Transverse colon (tissue), 4 donors: ENCODE data around the gene UBTF. TPM values are rescaled to one million over a fixed set of nuclear protein-coding genes. Genes with fewer than 3 reads are reported as not detected.

Experiments used
- DNase-seq: peaks from one replicate; pipeline ENCODE4 v3.0.0-alpha.2; 2019
- H3K27ac ChIP-seq, 4 donors: fragments of 200-600 bp; sonication (generic); 2 replicates each; pipeline ENCODE4 v1.5.1; 2016 to 2018; ENCODE audit warnings: inconsistent platforms in 4 of 4
- H3K27me3 ChIP-seq: fragments of 200-600 bp; sonication (generic); 2 replicates; pipeline ENCODE4 v1.5.1; 2017; ENCODE audit warnings: inconsistent platforms
- H3K36me3 ChIP-seq, 4 donors: fragments of 200-600 bp; sonication (generic); 2 replicates each; pipeline ENCODE4 v1.5.1; 2017 to 2019; ENCODE audit warnings: inconsistent platforms in 4 of 4
- H3K4me1 ChIP-seq, 4 donors: fragments of 200-600 bp; sonication (generic); 2 replicates each; pipeline ENCODE4 v1.5.1; 2017 to 2020; ENCODE audit warnings: inconsistent platforms in 4 of 4
- H3K4me3 ChIP-seq, 4 donors: fragments of 200-600 bp; sonication (generic); 1 replicate in 1 of 4; 2 replicates in 3 of 4; pipeline versions ENCODE4 v1.5.1 to v1.6.1; 2017 to 2019; ENCODE audit warnings: inconsistent platforms in 4 of 4
- H3K9me3 ChIP-seq, 2 donors: fragments of 200-600 bp; sonication (generic); 2 replicates each; pipeline ENCODE4 v1.5.1; 2017 to 2019; ENCODE audit warnings: inconsistent platforms in 2 of 2
- EP300 ChIP-seq: sonication (generic); formaldehyde crosslinking; IDR thresholded peaks from one replicate; pipeline ENCODE4 v1.6.1; 2017; ENCODE audit warnings: antibody characterized with exemption, low read depth
- POLR2A ChIP-seq: fragments of 450-650 bp; IDR thresholded peaks from one replicate; pipeline ENCODE4 v1.6.1; 2016; ENCODE audit warnings: antibody characterized with exemption, mild to moderate bottlenecking, moderate library complexity
- POLR2AphosphoS5 ChIP-seq, 3 donors: sonication (generic); formaldehyde crosslinking; IDR thresholded peaks; one replicate each; pipeline ENCODE4 v1.6.1; 2016; ENCODE audit warnings: antibody characterized with exemption in 3 of 3
- WGBS, 2 donors: methylation state at CpG; one replicate each; pipeline ENCODE4 v1.1.5; 2018; ENCODE audit warnings: low coverage in 1 of 2; 5-methylcytosine and 5-hydroxymethylcytosine counted together
- in situ Hi-C, 4 donors: fragments of 200-750 bp; cut with MboI; loops; one replicate each; pipeline versions ENCODE4 v1.15.0 to v1.15.1; 2017; ENCODE audit warnings: low sequenced_read_pairs in 3 of 4, low pct_ligation_motif_present in 1 of 4, low pct_unique_long_range_greater_than_20kb in 1 of 4
- intact Hi-C: fragments of 100-400 bp; cut with DNase I; formaldehyde crosslinking; loops from one replicate; pipeline ENCODE4 v1.15.1; 2023; ENCODE audit warnings: low total_unique reads
- small RNA-seq, 4 donors: library from RNA; depleted of rRNA; stranded (forward); fragments of <200 nt; gene quantifications; one replicate each; pipeline ENCODE3, GENCODE V24; 2016
- total RNA-seq, 4 donors: library from RNA; depleted of rRNA; stranded (reverse); fragments of >200 nt; gene quantifications; one replicate each; pipeline ENCODE4 v1.1.0, GENCODE V29; 2016

UBTF gene
- total RNA-seq, 4 donors from 2014 or later, result 49.4 to 61.6 (median 60.4) TPM

- no peak for DNase-seq
- intact Hi-C loops (no loop called here), in situ Hi-C loops (loop anchor here in 2 of 4 donors (25.0 kb wide), 2 partner anchors 93 to 218 kb away; partner anchors contain the start of genes G6PC3 (in 1 of the 2), LSM12 (in 1 of the 2) and PPY (in 1 of the 2))
- no peak for TF ChIP-seq POLR2AphosphoS5 (IDR thresholded peaks at IDR 0.05)
- no peak for TF ChIP-seq POLR2A
- no peak for TF ChIP-seq EP300
- H3K27ac ChIP-seq, result no peak overlapping the region
- H3K9me3 ChIP-seq, result no peaks in the 10 kb centered on the region
- no peaks in the 10 kb centered on the region for H3K36me3 ChIP-seq
- no peak overlapping the region for H3K4me3 ChIP-seq
- WGBS, 2 donors, result 94% methylated on average over 2 of the region's 2 CpGs; no CpG with 5 or more reads in 1 of the 2 donors
- H3K4me1 ChIP-seq, result no peaks in the 10 kb centered on the region
- H3K27me3 ChIP-seq, result no peaks in the 10 kb centered on the region
Measured at GRCh38 chr17:44155488-44155887, 64.0 kb downstream of the UBTF start.

Small RNA genes lying within 50 kb of the gene (small RNA-seq; reads per million reads assigned to genes)
- 0 to 0.18 (median 0) reads per million in 4 donors for gene MIR6782

Other genes starting within 250 kb of the UBTF start
- 10 to 100 TPM in 2 of 4 donors, 1 to 10 TPM in 2; 3.0 to 46.3 (median 17.7) TPM for gene NAGS, start 215.1 kb downstream of the UBTF start, total RNA-seq
- gene TMEM101, start 204.7 kb downstream of the UBTF start, total RNA-seq, result 10 to 100 TPM; 25.2 to 34.0 (median 27.7) TPM
- 10 to 100 TPM in 3 of 4 donors, 1 to 10 TPM in 1; 5.4 to 29.2 (median 22.9) TPM for gene LSM12, start 153.0 kb downstream of the UBTF start, total RNA-seq
- 10 to 100 TPM in 3 of 4 donors, 1 to 10 TPM in 1; 5.2 to 35.6 (median 18.5) TPM for gene G6PC3, start 148.9 kb downstream of the UBTF start, total RNA-seq
- gene HDAC5, start 96.0 kb downstream of the UBTF start, total RNA-seq, result 100 to 1,000 TPM in 1 of 4 donors, 10 to 100 TPM in 3; 45.3 to 182 (median 70.8) TPM
- gene HROB, start 77.7 kb downstream of the UBTF start, total RNA-seq, result 10 to 100 TPM in 2 of 4 donors, under 1 TPM in 2; 0.32 to 16.9 (median 8.5) TPM
- gene ASB16, start 49.0 kb downstream of the UBTF start, total RNA-seq, result 1 to 10 TPM in 2 of 4 donors, not detected in 2; 1.2 to 2.6 TPM
- 10 to 100 TPM; 53.4 to 70.5 (median 60.6) TPM for gene TMUB2, start 32.7 kb downstream of the UBTF start, total RNA-seq
- gene ATXN7L3, start 19.8 kb downstream of the UBTF start, total RNA-seq, result 10 to 100 TPM; 44.1 to 77.4 (median 52.3) TPM
- not detected for gene SLC4A1, start 48.5 kb upstream of the UBTF start, total RNA-seq
- 1 to 10 TPM in 2 of 4 donors, under 1 TPM in 1, not detected in 1; 0.48 to 7.6 (median 1.1) TPM for gene RUNDC3A, start 88.9 kb upstream of the UBTF start, total RNA-seq
- gene SLC25A39, start 105.1 kb upstream of the UBTF start, total RNA-seq, result 100 to 1,000 TPM; 136 to 154 (median 141) TPM
- 1,000 to 10,000 TPM in 1 of 4 donors, 100 to 1,000 TPM in 3; 546 to 1,119 (median 694) TPM for gene GRN, start 125.6 kb upstream of the UBTF start, total RNA-seq
- 1 to 10 TPM in 1 of 4 donors, under 1 TPM in 2, not detected in 1; 0.14 to 7.9 (median 0.95) TPM for gene FAM171A2, start 144.2 kb upstream of the UBTF start, total RNA-seq
- under 1 TPM in 2 of 4 donors, not detected in 2; 0.14 to 0.32 TPM for gene ITGA2B, start 170.0 kb upstream of the UBTF start, total RNA-seq